GM19455 (cell line): ENCODE data around the gene TAF11L2.
"Not testable (repeated sequence)": the region's sequence is repeated elsewhere in the genome, so short reads cannot be mapped to it uniquely, and the experiment has no call there.

Experiments
- ATAC-seq: cut with Tn5 transposase; IDR thresholded peaks from one replicate; pipeline ENCODE4 v1.9.1; 2021; ENCODE audit not compliant: unreplicated experiment

Gene TAF11L2

GRCh38 chr5:17524935-17525334 is 26.9 kb downstream of the TAF11L2 start, which contains the start of gene TAF11L5:
Gene TAF11L5, plus strand, starts transcription at chr5:17525235.
- ATAC-seq = not testable (repeated sequence)

DNA sequence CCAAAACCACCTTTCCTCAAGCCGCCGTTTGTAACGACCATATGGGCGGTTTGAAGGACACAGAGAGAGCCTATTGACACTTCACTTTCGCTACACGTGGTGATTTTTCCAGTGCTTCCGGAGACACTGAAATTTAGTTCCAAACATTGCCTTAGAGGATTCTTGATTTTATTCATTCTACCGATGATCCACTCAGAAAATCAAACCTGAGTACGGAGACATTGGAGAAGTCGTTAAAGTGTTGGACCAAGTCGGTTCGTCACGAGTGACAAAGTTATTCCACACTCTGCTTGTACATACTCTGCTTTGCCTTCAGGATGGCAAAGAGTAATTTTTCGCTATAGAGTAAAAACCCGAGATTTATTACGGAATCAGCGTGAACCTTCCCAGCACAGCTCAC is 28.5 kb downstream of the TAF11L2 start:
- not testable (repeated sequence) for ATAC-seq

DNA sequence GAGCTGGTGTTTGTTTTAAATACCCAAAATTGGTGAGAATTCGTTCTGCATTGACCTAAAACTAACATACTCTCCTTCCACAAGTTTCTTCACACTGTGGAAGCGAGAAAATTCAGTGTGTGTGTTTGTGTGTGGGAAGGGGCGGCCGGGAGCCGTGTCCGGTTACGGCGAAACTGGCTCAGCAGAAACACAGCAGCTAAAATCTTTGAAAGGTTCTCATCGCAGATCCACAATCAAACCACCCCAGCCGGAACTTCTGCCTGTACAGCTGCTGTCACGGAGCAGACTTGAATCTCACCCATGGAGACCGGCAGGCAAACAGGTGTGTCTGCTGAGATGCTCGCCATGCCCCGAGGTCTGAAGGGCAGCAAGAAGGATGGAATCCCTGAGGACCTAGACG is 30.3 kb downstream of the TAF11L2 start, which contains the start of gene TAF11L6:
Gene TAF11L6 (plus strand): TSS at position 301 of the 400 bp plus-strand sequence.
- not testable (repeated sequence) for ATAC-seq
